D721Med (cell line): ENCODE results near the gene KCNT1.

ENCODE experiments used
- DNase-seq: peaks from one replicate; pipeline ENCODE4 v3.0.0; 2011; ENCODE audit warnings: low spot score; ENCODE audit not compliant: insufficient read length
- FAIRE-seq: peaks from 2 replicates; lab custom pipeline; 2011; peaks lifted over from hg19 to GRCh38; lab: Jason Lieb, UNC
- TF ChIP-seq, protein P1 (sequence below): IDR thresholded peaks from 2 replicates; pipeline ENCODE4 v1.5.1; 2012; ENCODE audit warnings: mild to moderate bottlenecking, control low read depth; ENCODE audit not compliant: insufficient read depth; ENCODE audit errors: missing control alignments

Gene KCNT1

DNA sequence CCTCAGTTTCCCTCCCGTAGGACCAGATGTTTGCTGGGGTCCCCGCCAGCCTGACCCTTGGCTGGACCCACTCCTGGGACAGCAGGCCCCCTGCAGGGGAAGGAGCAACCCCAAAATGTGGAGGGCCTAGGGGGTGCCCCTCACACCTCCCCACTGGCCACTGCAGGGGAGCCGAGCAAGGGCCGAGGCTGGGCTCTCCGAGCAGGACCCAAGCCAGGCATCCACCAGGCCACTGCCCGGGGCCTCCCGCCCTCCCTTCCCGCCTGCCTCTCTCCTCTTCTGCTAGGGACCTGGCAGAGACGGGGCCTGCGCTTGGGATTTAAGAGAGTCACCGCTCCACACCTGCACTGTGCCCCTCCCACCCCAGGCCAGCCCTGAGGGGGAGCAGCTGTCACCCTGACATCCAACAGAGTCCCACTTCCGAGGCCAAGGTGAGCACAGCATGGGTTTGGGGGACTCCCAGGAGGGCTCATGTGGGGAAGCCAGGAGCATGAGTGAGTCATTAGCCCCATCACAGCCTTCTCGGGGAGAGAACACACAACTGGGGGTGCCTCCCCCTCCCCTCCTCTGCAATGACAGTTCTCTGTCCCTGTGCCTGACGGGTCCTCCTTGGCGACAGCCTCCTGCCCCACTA, 18.5 kb upstream of the KCNT1 start:
- no peak for FAIRE-seq
- DNase-seq: no peak
- TF ChIP-seq, protein P1, sequence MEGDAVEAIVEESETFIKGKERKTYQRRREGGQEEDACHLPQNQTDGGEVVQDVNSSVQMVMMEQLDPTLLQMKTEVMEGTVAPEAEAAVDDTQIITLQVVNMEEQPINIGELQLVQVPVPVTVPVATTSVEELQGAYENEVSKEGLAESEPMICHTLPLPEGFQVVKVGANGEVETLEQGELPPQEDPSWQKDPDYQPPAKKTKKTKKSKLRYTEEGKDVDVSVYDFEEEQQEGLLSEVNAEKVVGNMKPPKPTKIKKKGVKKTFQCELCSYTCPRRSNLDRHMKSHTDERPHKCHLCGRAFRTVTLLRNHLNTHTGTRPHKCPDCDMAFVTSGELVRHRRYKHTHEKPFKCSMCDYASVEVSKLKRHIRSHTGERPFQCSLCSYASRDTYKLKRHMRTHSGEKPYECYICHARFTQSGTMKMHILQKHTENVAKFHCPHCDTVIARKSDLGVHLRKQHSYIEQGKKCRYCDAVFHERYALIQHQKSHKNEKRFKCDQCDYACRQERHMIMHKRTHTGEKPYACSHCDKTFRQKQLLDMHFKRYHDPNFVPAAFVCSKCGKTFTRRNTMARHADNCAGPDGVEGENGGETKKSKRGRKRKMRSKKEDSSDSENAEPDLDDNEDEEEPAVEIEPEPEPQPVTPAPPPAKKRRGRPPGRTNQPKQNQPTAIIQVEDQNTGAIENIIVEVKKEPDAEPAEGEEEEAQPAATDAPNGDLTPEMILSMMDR: no peak

DNA sequence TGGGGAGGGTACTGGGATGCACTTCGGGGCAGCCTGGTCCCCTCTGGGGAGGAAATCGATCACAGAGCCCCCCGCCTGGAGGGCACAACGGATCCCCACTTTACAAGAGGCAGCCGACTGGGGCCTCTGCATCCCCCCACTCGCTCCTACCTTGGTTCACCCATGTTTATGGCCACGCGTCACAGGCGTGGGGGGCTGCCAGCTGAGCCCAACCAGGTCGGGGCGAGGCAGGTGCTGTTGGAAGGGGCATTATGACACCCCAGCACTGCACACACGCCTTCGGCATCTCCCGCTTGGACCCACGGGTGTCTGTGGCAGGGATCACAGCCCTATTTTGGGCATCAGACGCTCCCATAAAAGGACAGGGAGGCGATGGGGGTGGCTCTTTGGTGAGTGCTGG, 17.3 kb upstream of the KCNT1 start:
- FAIRE-seq: no peak
- TF ChIP-seq, protein P1: no peak
- no peak for DNase-seq

DNA sequence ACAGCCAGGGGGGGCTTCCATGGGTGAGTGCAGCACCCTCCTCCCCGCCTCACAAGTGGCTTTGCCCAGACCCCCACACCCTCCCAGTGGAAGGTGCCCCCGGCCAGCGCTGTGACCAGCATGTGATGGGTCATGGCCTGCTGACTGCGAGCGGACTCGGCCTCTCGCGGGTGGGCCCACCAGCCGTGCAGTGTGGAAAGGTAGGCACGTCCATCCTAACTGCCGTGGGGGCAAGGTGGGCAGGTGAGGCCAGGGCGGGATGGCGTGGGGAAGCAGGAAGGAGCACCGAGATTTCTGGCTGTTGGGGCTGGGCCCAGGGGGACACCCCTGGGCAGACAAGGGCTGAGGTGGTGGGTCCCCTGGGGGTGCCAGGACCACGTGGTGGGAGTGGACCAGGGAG, 14.8 kb upstream of the KCNT1 start:
- TF ChIP-seq, protein P1: no peak
- no peak for FAIRE-seq

DNA sequence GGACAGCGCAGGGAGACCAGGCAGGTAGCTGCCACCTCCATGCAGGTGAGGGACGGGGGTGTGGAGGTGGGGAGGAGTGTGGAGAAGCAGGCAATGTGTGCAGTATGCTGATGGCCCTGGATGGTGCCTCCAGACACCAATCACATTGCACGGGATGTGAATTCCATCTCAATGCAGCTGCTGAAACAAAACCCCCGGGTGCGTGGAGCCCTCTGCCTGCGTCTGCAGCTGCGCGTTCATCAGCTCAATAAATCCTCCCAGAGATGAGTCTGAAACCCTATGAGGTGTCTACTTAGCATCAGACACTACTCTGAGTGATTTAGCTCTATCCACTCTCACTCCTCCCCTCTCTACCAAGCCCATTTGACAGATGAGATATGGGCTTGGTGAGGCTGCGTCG, 13.0 kb upstream of the KCNT1 start:
- no peak for DNase-seq
- TF ChIP-seq, protein P1: no peak
- FAIRE-seq: no peak

More for the DNA sequence above, 14.8 kb upstream of the KCNT1 start:
- no peak for DNase-seq

DNA sequence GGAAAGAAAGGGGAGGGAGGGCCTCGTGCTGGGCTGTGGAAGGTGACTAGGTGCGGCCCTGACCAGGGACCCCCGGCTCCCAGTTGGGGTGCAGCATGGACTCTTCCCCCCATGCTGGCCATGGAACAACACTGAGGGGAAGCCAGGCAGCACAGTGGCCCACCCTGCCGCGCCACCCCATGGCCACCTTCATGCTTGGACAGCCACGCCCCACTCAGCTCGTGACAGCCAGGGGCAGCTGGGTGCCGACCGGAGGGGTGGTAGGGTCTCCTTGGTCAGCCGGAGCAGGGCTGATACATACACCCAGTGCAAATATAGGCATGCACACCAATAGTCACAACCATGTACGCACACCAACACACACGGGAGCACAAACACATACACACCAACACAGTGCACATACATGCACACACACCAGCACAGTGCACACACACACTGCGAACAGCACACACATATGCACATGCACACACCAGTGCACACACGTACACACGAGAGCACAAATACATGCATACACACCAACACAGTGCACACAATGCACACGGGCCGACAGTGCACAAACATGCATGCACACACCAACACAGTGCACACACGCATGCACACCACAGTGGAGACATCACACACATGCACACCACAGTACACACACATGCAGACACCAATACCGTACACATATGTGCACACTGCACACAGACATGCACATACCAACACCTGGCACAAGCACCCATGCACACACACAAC, 11.0 kb upstream of the KCNT1 start:
- no peak for FAIRE-seq
- DNase-seq: no peak
- TF ChIP-seq, protein P1: no peak

DNA sequence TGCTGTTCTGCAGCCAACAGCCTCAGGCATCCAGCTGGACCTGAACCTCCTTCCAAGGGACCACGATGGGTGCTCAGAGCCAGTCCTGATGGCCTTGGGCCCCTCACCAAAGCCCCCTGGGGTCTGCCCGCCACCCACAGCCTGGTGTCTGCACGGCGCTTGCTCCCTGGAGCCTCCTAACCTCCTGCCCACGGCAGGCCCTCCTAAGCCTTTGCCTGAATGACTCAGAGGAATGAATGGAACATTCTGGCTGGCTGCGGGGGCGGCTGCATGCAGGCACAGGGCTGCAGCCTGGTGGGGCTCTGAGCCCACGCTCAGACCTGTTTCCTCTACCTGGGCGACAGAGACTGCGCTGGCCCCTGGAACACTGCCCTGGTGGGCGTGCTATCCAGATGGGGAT, 9.6 kb upstream of the KCNT1 start:
- DNase-seq: no peak
- TF ChIP-seq, protein P1: no peak
- no peak for FAIRE-seq

DNA sequence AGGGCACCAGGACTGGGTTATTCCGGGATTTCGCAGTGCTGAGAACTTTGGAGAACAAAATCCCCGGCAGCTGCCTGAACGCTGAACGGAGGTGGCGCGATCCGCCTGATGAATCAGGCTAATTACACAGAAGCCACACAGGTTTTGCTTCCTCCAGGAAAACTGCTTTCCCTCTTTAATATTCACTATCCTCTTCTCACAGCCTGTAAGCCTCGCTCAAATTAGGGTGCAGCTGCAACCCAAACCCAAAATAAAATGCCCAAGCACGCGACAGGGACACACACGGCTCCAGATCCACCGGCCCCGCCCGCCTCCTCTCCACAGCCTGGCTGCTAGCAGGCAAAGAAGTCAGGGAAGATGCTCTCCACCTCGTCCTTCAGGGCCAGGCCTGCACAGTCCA, 8.7 kb upstream of the KCNT1 start:
- FAIRE-seq (no peak), DNase-seq (no peak)
- TF ChIP-seq, protein P1: no peak
